GM23248 (cell line): ENCODE results near the gene TIMM13. TPM values are rescaled to one million over a fixed set of nuclear protein-coding genes. Genes with fewer than 3 reads are reported as not detected.
"Not testable (repeated sequence)": the region's sequence is repeated elsewhere in the genome, so short reads cannot be mapped to it uniquely, and the experiment has no call there.

ENCODE experiments used
- DNase-seq: peaks from one replicate; pipeline ENCODE4 v3.0.0-alpha.2; 2015
- H2AFZ ChIP-seq: fragments of 200-600 bp; sonication (generic); 2 replicates; pipeline ENCODE4 v1.6.1; 2016; ENCODE audit warnings: antibody characterized with exemption
- H3F3A ChIP-seq: fragments of 200-600 bp; sonication (generic); 2 replicates; pipeline ENCODE4 v1.6.1; 2016; ENCODE audit warnings: mild to moderate bottlenecking, antibody characterized with exemption, mixed run types; ENCODE audit not compliant: insufficient read depth
- H3K27ac ChIP-seq: fragments of 200-600 bp; sonication (generic); 2 replicates; pipeline ENCODE4 v1.5.1; 2016; ENCODE audit warnings: mild to moderate bottlenecking
- H3K27me3 ChIP-seq: fragments of 200-600 bp; sonication (generic); replicated peaks from 2 replicates; pipeline ENCODE4 v1.6.1; 2016; ENCODE audit warnings: mild to moderate bottlenecking; ENCODE audit not compliant: insufficient read depth
- H3K36me3 ChIP-seq: fragments of 200-600 bp; sonication (generic); 2 replicates; pipeline ENCODE4 v1.6.1; 2016; ENCODE audit warnings: low read depth, mild to moderate bottlenecking
- H3K4me1 ChIP-seq: fragments of 200-600 bp; sonication (generic); 2 replicates; pipeline ENCODE4 v1.6.1; 2016; ENCODE audit warnings: mild to moderate bottlenecking; ENCODE audit not compliant: insufficient read depth
- H3K4me2 ChIP-seq: fragments of 200-600 bp; sonication (generic); one replicate; pipeline ENCODE4 v1.6.1; 2016; ENCODE audit warnings: mild to moderate bottlenecking; ENCODE audit not compliant: unreplicated experiment
- H3K4me3 ChIP-seq: fragments of 200-600 bp; sonication (generic); 2 replicates; pipeline ENCODE4 v1.5.1; 2016; ENCODE audit warnings: mild to moderate bottlenecking
- H3K79me2 ChIP-seq: fragments of 200-600 bp; sonication (generic); 2 replicates; pipeline ENCODE4 v1.6.1; 2016; ENCODE audit warnings: mild to moderate bottlenecking; ENCODE audit not compliant: insufficient read depth
- H3K9ac ChIP-seq: fragments of 200-600 bp; sonication (generic); 2 replicates; pipeline ENCODE4 v1.6.1; 2016; ENCODE audit warnings: mild to moderate bottlenecking
- H3K9me2 ChIP-seq: fragments of 200-600 bp; sonication (generic); 2 replicates; pipeline ENCODE4 v1.6.1; 2016; ENCODE audit warnings: mixed run types, mild to moderate bottlenecking, moderate library complexity; ENCODE audit not compliant: insufficient read depth
- H3K9me3 ChIP-seq: fragments of 200-600 bp; sonication (generic); one replicate; pipeline ENCODE4 v1.6.1; 2017; ENCODE audit warnings: low read depth
- H4K20me1 ChIP-seq: fragments of 200-600 bp; sonication (generic); 2 replicates; pipeline ENCODE4 v1.6.0; 2016; ENCODE audit not compliant: insufficient read depth
- EZH2 ChIP-seq: fragments of 200-600 bp; sonication (generic); IDR thresholded peaks from 2 replicates; pipeline ENCODE4 v1.6.1; 2018; ENCODE audit warnings: antibody characterized with exemption, mild to moderate bottlenecking; ENCODE audit not compliant: insufficient read depth, poor library complexity, severe bottlenecking
- EZH2phosphoT487 ChIP-seq: fragments of 200-600 bp; sonication (generic); IDR thresholded peaks from 2 replicates; pipeline ENCODE4 v1.6.1; 2018; ENCODE audit warnings: antibody characterized with exemption, moderate library complexity, mild to moderate bottlenecking, low read depth; ENCODE audit not compliant: insufficient read depth
- WGBS, 2 experiments: methylation state at CpG; one replicate each; pipeline ENCODE4 v1.1.6; 2015 to 2017; ENCODE audit warnings: low lambda C conversion rate in 2 of 2, low coverage in 1 of 2; ENCODE audit errors: missing lambda C conversion rate in 2 of 2; 5-methylcytosine and 5-hydroxymethylcytosine counted together
- in situ Hi-C: fragments of 300-500 bp; cut with MboI; formaldehyde crosslinking; loops from 2 replicates; pipeline ENCODE4 v1.15.0; 2020
- polyA plus RNA-seq: library from polyadenylated mRNA; unstranded; fragments of >200 nt; fragmentation: Nextera tagmentation; extraction: Ambion mirVana; gene quantifications from 2 replicates; pipeline ENCODE4 v1.2.1, GENCODE V29; 2016
- total RNA-seq: library from RNA; depleted of rRNA; stranded (reverse); fragments of >200 nt; shearing (Covaris generic); gene quantifications from 2 replicates; pipeline ENCODE4 v1.2.3, GENCODE V29; 2014

Gene TIMM13
- total and polyA plus RNA-seq, 2 experiments from 2014 or later, result 57.6 to 143 TPM

DNA sequence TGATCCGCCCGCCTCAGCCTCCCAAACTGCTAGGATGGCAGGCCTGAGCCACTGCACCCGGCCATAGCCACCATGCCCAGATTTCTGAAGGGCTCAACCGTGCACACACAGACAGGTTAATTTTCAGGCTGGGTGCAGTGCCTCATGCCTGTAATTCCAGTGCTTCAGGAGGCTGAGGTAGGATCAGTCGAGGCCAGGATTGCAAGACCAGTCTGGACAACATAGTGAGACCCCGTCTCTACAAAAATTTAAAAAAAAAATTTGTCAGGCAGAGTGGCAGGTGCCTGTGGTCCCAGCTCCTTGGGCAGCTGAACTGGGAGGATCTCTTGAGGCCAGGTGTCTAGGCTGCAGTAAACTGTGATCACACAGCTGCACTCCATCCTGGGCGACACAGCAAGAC is 7.6 kb downstream of the TIMM13 start:
- H3K79me2 ChIP-seq, result peaks cover 28% of the 10 kb centered on the region
- no peak overlapping the region for H3K9ac ChIP-seq
- no peak overlapping the region for H2AFZ ChIP-seq
- no peak overlapping the region for H3K4me2 ChIP-seq
- in situ Hi-C loops, result no loop called here
- no peaks in the 10 kb centered on the region for H3K4me1 ChIP-seq
- no peak for DNase-seq
- TF ChIP-seq EZH2, result no peak
- no peak for TF ChIP-seq EZH2phosphoT487
- H3F3A ChIP-seq, result no peaks in the 10 kb centered on the region; the same call in 1 of the 2 replicates
- no peaks in the 10 kb centered on the region for H4K20me1 ChIP-seq
- H3K9me2 ChIP-seq, result no peaks in the 10 kb centered on the region
- H3K4me3 ChIP-seq, result no peak overlapping the region
- WGBS, 2 experiments, result 96 to 98% methylated on average over 7 of the region's 7 CpGs
- H3K9me3 ChIP-seq, result no peaks in the 10 kb centered on the region
- no peaks in the 10 kb centered on the region for H3K36me3 ChIP-seq
- no peak overlapping the region for H3K27ac ChIP-seq
- no peaks in the 10 kb centered on the region for H3K27me3 ChIP-seq

DNA sequence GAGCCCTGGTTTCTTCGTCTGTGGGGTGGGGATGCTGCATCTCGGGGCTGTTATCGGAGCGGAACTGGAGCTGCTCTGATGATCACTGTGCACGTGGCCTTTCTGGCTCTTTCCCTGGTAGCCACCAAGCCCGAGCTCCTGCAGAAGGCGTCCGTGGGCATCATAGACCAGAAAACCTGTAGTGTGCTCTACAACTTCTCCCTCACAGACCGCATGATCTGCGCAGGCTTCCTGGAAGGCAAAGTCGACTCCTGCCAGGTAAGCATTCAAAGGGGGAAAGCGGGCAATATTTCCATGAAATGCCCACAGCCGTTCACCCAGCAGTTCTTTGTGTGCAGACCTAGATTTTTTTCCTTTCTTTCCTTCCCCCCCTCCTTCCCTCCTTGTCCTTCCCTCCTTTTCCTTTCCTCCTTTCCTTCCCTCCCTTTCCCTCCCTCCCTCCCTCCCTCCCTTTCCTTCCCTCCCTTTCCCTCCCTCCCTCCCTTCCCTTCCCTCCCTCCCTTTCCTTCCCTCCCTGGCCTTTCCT is 9.4 kb downstream of the TIMM13 start:
- Histone ChIP-seq H2AFZ (no peak overlapping the region), H3K9ac (no peak overlapping the region), H3K27ac (no peak overlapping the region), H3K9me3 (no peaks in the 10 kb centered on the region), H3K79me2 (peaks cover 16% of the 10 kb centered on the region; the same call in 1 of the 2 replicates), H3K27me3 (no peaks in the 10 kb centered on the region), H4K20me1 (no peaks in the 10 kb centered on the region), H3K4me1 (no peaks in the 10 kb centered on the region), H3K4me2 (no peak overlapping the region), H3K9me2 (no peaks in the 10 kb centered on the region), H3K36me3 (no peaks in the 10 kb centered on the region), H3F3A (no peaks in the 10 kb centered on the region; the same call in 1 of the 2 replicates), H3K4me3 (no peak overlapping the region)
- in situ Hi-C loops, result no loop called here
- WGBS, 2 experiments, result 77 to 81% methylated on average over 13 of the region's 13 CpGs
- TF ChIP-seq EZH2phosphoT487, result no peak
- TF ChIP-seq EZH2, result no peak
- DNase-seq, result no peak

DNA sequence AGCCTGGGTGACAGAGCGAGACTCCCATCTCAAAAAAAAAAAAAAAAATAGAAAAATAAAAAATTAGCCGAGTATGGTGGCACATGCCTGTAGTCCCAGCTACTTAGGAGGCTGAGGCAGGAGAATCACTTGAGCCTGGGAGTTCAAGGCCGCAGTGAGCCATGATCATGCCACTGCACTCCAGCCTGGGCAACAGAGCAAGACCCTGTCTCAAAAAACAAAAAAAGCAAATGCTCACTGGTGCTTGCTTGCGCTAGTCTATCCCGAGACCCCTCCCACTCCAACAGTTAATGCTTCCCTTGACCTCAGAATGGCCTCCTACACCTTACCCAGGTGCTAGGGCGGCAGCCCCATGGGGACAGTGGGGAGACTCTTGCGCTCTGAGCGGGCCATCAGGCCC is 9.9 kb downstream of the TIMM13 start:
- H3K4me2 ChIP-seq, DNase-seq, H2AFZ ChIP-seq, H3K4me3 ChIP-seq, H3K4me1 ChIP-seq, H3K9me2 ChIP-seq, H3K27me3 ChIP-seq, in situ Hi-C loops, H3K9ac ChIP-seq, H3K36me3 ChIP-seq, H3K9me3 ChIP-seq, H3F3A ChIP-seq, H4K20me1 ChIP-seq, H3K27ac ChIP-seq: not testable (repeated sequence)
- peaks cover 11% of the 10 kb centered on the region; the same call in 1 of the 2 replicates for H3K79me2 ChIP-seq
- WGBS, 2 experiments, result 96 to 98% methylated on average over 7 to 8 of the region's 8 CpGs

DNA sequence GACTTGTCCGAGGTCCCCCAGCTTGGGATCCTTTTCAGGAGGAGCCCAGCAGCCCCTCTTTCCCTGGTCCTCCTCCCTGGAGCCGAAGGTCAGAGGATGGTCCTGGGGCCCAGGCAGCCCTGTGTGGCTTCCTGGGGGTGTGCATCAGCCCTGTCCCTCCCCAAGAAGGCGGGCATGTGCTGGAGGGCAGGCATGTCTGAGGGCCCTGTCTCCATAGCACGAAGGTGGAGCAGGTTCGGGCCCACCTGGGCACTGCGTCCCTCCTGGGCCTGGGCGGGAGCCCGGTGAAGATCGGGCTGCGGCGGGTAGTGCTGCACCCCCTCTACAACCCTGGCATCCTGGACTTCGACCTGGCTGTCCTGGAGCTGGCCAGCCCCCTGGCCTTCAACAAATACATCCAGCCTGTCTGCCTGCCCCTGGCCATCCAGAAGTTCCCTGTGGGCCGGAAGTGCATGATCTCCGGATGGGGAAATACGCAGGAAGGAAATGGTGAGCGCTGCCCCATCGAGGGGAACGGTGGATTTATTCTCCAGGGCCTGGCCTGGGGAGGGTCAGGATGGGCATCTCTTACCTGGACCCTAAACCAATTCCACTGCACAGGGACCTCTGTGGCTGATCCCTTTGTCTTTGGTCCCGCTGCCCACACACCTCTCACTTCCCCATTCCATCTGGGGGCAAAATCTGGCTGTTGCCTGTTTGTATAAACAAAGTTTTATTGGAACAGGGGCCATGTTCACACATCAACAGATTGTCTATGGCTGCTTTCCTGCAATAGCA is 10.9 kb downstream of the TIMM13 start:
- no peak overlapping the region for H2AFZ ChIP-seq
- H3K79me2 ChIP-seq, result 0 out of 2 replicates have a peak, but pooled peaks cover 2% of the 10 kb centered on the region
- DNase-seq, result no peak
- H3K4me1 ChIP-seq, result no peaks in the 10 kb centered on the region
- no peak overlapping the region for H3K9ac ChIP-seq
- no peaks in the 10 kb centered on the region for H3K9me3 ChIP-seq
- no peak overlapping the region for H3K4me2 ChIP-seq
- H3K27me3 ChIP-seq, result no peaks in the 10 kb centered on the region
- H3K4me3 ChIP-seq, result no peak overlapping the region
- TF ChIP-seq EZH2phosphoT487, result no peak
- TF ChIP-seq EZH2, result no peak
- in situ Hi-C loops, result no loop called here
- H3K36me3 ChIP-seq, result no peaks in the 10 kb centered on the region
- no peaks in the 10 kb centered on the region; the same call in 1 of the 2 replicates for H3F3A ChIP-seq
- H3K27ac ChIP-seq, result no peak overlapping the region
- no peaks in the 10 kb centered on the region for H4K20me1 ChIP-seq
- WGBS, 2 experiments, result 84 to 86% methylated on average over 19 of the region's 19 CpGs
- H3K9me2 ChIP-seq, result no peaks in the 10 kb centered on the region
